ENCODE measurements around the gene DNASE2. TPM values are rescaled to one million over a fixed set of nuclear protein-coding genes. Genes with fewer than 3 reads are reported as not detected.

The DNASE2 gene
- 29.3 and 32.3 TPM in 2 replicates for total RNA-seq

GRCh38 chr19:12881172-12881808, at the start of gene DNASE2:
DNASE2 (minus strand) TSS chr19:12881449; CDS start chr19:12881375, 74 bp downstream.

GRCh38 chr19:12890787-12891552, 9.7 kb upstream of the DNASE2 start, which contains the start of gene GCDH:
GCDH (plus strand) TSS chr19:12891160; CDS start chr19:12891305, 145 bp downstream.

GRCh38 chr19:12886969-12887747, 5.9 kb upstream of the DNASE2 start, which contains the start of gene KLF1:
KLF1 (minus strand) TSS chr19:12887201; CDS start chr19:12887140, 61 bp downstream.

GRCh38 chr19:12838182-12838885, 42.9 kb downstream of the DNASE2 start, which contains the start of gene MAST1:
MAST1 (plus strand) TSS chr19:12838515; CDS start chr19:12838573, 58 bp downstream.

GRCh38 chr19:12834566-12834943, 46.7 kb downstream of the DNASE2 start, which contains the start of gene RTBDN:
RTBDN (minus strand) TSS chr19:12834579; CDS start chr19:12829979, 4,600 bp downstream.

Other genes with a start within 250 kb of the DNASE2 start
- gene MAN2B1, start 214.7 kb downstream of the DNASE2 start, total RNA-seq = 39.4 and 43.9 TPM in 2 replicates
- 6.2 and 10.6 TPM in 2 replicates for gene WDR83, start 214.6 kb downstream of the DNASE2 start, total RNA-seq
- gene DHPS, start 199.6 kb downstream of the DNASE2 start, total RNA-seq = 63.6 and 81.8 TPM in 2 replicates
- gene GNG14, start 193.5 kb downstream of the DNASE2 start, total RNA-seq = not detected in 2 replicates
- 15.8 and 23.4 TPM in 2 replicates for gene FBXW9, start 184.8 kb downstream of the DNASE2 start, total RNA-seq
- 36.6 and 41.9 TPM in 2 replicates for gene TNPO2, start 157.5 kb downstream of the DNASE2 start, total RNA-seq
- 284 and 434 TPM in 2 replicates for gene TRIR, start 146.8 kb downstream of the DNASE2 start, total RNA-seq
- gene GET3, start 144.0 kb downstream of the DNASE2 start, total RNA-seq = 64.1 and 82.2 TPM in 2 replicates
- not detected in 2 replicates for gene BEST2, start 129.7 kb downstream of the DNASE2 start, total RNA-seq
- gene HOOK2, start 105.9 kb downstream of the DNASE2 start, total RNA-seq = 25.5 and 32.4 TPM in 2 replicates
- gene JUNB, start 90.0 kb downstream of the DNASE2 start, total RNA-seq = 514 and 542 TPM in 2 replicates
- gene PRDX2, start 79.6 kb downstream of the DNASE2 start, total RNA-seq = 476 and 536 TPM in 2 replicates
- not detected in 2 replicates for gene THSD8, start 79.4 kb downstream of the DNASE2 start, total RNA-seq
- gene RNASEH2A, start 74.9 kb downstream of the DNASE2 start, total RNA-seq = 39.0 and 42.2 TPM in 2 replicates
- gene RTBDN, start 46.9 kb downstream of the DNASE2 start, total RNA-seq = not detected in 2 replicates
- 0.23 and 0.42 TPM in 2 replicates for gene MAST1, start 42.9 kb downstream of the DNASE2 start, total RNA-seq
- gene KLF1, start 5.8 kb upstream of the DNASE2 start, total RNA-seq = not detected in 2 replicates
- gene GCDH, start 9.7 kb upstream of the DNASE2 start, total RNA-seq = 20.6 and 38.9 TPM in 2 replicates
- gene SYCE2, start 37.8 kb upstream of the DNASE2 start, total RNA-seq = 0.14 and 2.2 TPM in 2 replicates
- 96.3 and 108 TPM in 2 replicates for gene FARSA, start 52.3 kb upstream of the DNASE2 start, total RNA-seq
- gene CALR, start 57.2 kb upstream of the DNASE2 start, total RNA-seq = 926 and 958 TPM in 2 replicates
- gene RAD23A, start 64.4 kb upstream of the DNASE2 start, total RNA-seq = 103 and 117 TPM in 2 replicates
- gene GADD45GIP1, start 75.8 kb upstream of the DNASE2 start, total RNA-seq = 88.6 and 107 TPM in 2 replicates
- 0.07 TPM in 1 of 2 replicates, not detected in the other for gene DAND5, start 88.1 kb upstream of the DNASE2 start, total RNA-seq
- 13.4 and 19.7 TPM in 2 replicates for gene NFIX, start 114.0 kb upstream of the DNASE2 start, total RNA-seq
- gene LYL1, start 221.4 kb upstream of the DNASE2 start, total RNA-seq = 0.09 and 0.63 TPM in 2 replicates
- 34.3 and 35.7 TPM in 2 replicates for gene TRMT1, start 235.3 kb upstream of the DNASE2 start, total RNA-seq
- 55.1 and 80.2 TPM in 2 replicates for gene NACC1, start 236.8 kb upstream of the DNASE2 start, total RNA-seq